ENCODE results near the gene TOP1. TPM values are rescaled to one million over a fixed set of nuclear protein-coding genes. Genes with fewer than 3 reads are reported as not detected.

The TOP1 gene
- polyA plus RNA-seq, 2 donors: 25.7 to 27.0 TPM

DNA sequence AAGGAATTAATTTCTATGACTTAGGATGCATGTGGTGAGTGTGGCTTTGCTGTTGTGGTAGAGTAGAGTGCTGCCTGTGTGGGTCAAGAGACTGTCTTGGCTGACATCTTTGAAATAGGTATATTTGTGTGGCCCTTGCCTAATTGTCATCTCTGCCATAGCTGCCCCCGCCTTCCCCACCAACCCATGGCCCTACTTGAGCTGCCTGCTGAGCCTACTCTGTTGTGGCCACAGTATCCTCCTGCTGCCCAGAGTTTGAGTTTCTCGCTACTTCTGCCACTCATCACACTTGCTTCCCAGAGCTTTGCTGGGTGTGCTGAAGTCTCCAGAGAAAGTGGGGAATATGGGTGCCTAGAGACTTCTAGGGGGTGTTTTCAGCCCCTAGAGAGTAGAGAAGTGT is 116.7 kb downstream of the TOP1 start:
- Histone ChIP-seq H3K36me3 (ENCODE audit: control insufficient read depth in 2 of 2, insufficient read depth in 2 of 2, low read length in 1 of 2) (peaks cover 0 to 3% of the 10 kb centered on the region in 2 donors), H3K9me3 (ENCODE audit: control insufficient read depth in 2 of 2, insufficient read depth in 1 of 2, low read depth in 1 of 2, low read length in 1 of 2) (no peaks in the 10 kb centered on the region), H3K4me3 (ENCODE audit: low read depth in 1 of 2, low read length in 2 of 2) (no peak overlapping the region), H3K27ac (ENCODE audit: low read depth in 2 of 2, low read length in 1 of 2) (peak overlapping the region; percentile 22 to 57), H3K27me3 (ENCODE audit: control insufficient read depth in 1 of 2, insufficient read depth in 2 of 2, low read length in 2 of 2) (no peaks in the 10 kb centered on the region), H3K4me1 (ENCODE audit: control insufficient read depth in 2 of 2, insufficient read depth in 2 of 2, low read length in 1 of 2) (peaks cover 19 to 50% of the 10 kb centered on the region in 2 donors)
- 98% methylated on average over 2 of the region's 2 CpGs for WGBS, 2 donors

DNA sequence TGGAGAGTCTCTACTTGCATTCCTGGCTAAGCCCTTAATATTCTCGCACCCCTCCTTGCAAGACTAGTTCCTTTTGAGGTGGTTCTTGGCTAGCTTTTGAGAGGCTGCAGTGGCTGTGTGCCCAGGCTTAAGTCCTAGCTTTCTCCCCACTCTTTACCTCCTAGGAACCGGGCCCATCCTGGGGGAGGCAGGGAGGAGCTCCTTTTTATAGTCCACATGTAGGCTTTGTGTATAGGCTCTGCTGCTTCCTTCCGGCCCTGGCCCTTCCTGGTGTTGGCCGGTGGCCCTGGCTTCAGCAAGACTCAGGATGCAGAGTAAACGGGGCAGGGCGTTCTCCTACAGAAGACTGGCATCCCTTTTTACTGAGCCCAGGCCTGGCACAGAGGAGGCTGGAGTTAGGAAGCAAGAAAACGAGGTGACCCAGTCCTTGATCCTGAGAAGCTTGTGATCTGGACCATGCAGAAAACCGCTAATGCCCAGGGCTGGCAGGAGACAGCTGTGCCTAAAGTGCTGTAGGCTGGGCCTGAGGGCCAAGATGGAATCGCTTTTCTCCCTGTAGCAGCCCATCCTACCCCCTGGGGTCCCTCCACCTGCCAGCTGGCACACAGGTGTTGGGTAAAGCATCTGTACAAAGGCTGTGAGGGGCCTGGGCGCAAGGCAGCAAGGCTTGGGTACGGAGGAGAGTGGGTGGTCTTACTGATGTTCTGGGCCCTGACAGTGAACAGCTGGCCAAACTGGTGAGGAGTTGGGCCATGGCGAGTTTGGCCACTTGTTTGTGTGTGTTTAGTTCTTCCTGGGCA is 117.4 kb downstream of the TOP1 start:
- no peaks in the 10 kb centered on the region for H3K9me3 ChIP-seq (ENCODE audit: control insufficient read depth in 2 of 2, insufficient read depth in 1 of 2, low read depth in 1 of 2, low read length in 1 of 2)
- H3K27me3 ChIP-seq (ENCODE audit: control insufficient read depth in 1 of 2, insufficient read depth in 2 of 2, low read length in 2 of 2): no peaks in the 10 kb centered on the region
- peak overlapping the region; percentile 53 to 57 for H3K27ac ChIP-seq (ENCODE audit: low read depth in 2 of 2, low read length in 1 of 2)
- WGBS, 2 donors: 39 to 52% methylated on average over 12 of the region's 12 CpGs
- H3K4me1 ChIP-seq (ENCODE audit: control insufficient read depth in 2 of 2, insufficient read depth in 2 of 2, low read length in 1 of 2): peaks cover 16 to 44% of the 10 kb centered on the region in 2 donors
- no peaks in the 10 kb centered on the region for H3K36me3 ChIP-seq (ENCODE audit: control insufficient read depth in 2 of 2, insufficient read depth in 2 of 2, low read length in 1 of 2)
- H3K4me3 ChIP-seq (ENCODE audit: low read depth in 1 of 2, low read length in 2 of 2): no peak overlapping the region

DNA sequence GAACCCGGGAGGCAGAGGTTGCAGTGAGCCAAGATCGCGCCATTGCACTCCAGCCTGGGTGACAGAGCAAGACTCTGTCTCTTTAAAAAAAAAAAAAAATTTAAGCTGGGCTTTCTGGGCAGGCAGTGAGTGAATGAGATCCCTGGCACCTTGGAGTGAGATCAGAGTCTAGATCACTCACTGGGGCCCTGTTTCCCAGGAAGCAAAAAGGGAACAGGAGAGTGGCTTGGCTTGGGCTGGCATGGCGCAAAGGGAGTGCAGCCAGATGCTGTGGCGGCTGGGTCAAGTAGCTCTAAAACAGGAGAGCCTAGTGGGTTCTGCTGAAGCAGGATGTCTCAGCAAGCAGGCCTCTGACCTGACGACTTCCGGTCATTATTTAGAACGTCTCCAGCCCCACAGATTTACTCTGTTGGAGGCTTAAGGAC is 119.2 kb downstream of the TOP1 start:
- 68 to 69% methylated on average over 8 of the region's 8 CpGs for WGBS, 2 donors
- Histone ChIP-seq H3K27ac (ENCODE audit: low read depth in 2 of 2, low read length in 1 of 2) (peak overlapping the region in 1 of 2 donors; percentile 61), H3K36me3 (ENCODE audit: control insufficient read depth in 2 of 2, insufficient read depth in 2 of 2, low read length in 1 of 2) (no peaks in the 10 kb centered on the region), H3K9me3 (ENCODE audit: control insufficient read depth in 2 of 2, insufficient read depth in 1 of 2, low read depth in 1 of 2, low read length in 1 of 2) (no peaks in the 10 kb centered on the region), H3K4me3 (ENCODE audit: low read depth in 1 of 2, low read length in 2 of 2) (no peak overlapping the region), H3K27me3 (ENCODE audit: control insufficient read depth in 1 of 2, insufficient read depth in 2 of 2, low read length in 2 of 2) (no peaks in the 10 kb centered on the region), H3K4me1 (ENCODE audit: control insufficient read depth in 2 of 2, insufficient read depth in 2 of 2, low read length in 1 of 2) (peaks cover 16 to 42% of the 10 kb centered on the region in 2 donors)

DNA sequence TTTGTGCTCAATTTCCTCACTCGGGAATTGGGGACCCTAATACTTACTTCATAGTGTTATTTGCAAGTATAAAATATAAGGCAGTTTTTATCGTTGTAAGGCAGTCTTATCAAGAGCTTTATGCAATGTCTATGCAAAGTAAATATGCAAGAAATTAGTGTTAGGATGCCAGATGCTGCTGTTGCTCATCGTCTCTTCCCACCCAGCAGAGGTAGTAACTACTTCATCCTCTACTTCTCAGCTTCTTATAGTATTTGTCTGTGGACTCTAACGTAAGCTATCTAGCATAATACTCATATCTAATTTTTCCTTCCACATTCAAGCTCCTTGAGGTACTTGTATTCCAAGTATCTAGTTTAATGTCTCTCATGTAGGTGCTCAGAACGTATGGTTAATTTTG is 120.3 kb downstream of the TOP1 start:
- H3K4me1 ChIP-seq (ENCODE audit: control insufficient read depth in 2 of 2, insufficient read depth in 2 of 2, low read length in 1 of 2): peaks cover 17 to 34% of the 10 kb centered on the region in 2 donors
- no peaks in the 10 kb centered on the region for H3K36me3 ChIP-seq (ENCODE audit: control insufficient read depth in 2 of 2, insufficient read depth in 2 of 2, low read length in 1 of 2)
- no peaks in the 10 kb centered on the region for H3K27me3 ChIP-seq (ENCODE audit: control insufficient read depth in 1 of 2, insufficient read depth in 2 of 2, low read length in 2 of 2)
- no peak overlapping the region for H3K4me3 ChIP-seq (ENCODE audit: low read depth in 1 of 2, low read length in 2 of 2)
- H3K27ac ChIP-seq (ENCODE audit: low read depth in 2 of 2, low read length in 1 of 2): no peak overlapping the region
- 80 to 82% methylated on average over 5 of the region's 5 CpGs for WGBS, 2 donors
- no peaks in the 10 kb centered on the region for H3K9me3 ChIP-seq (ENCODE audit: control insufficient read depth in 2 of 2, insufficient read depth in 1 of 2, low read depth in 1 of 2, low read length in 1 of 2)

DNA sequence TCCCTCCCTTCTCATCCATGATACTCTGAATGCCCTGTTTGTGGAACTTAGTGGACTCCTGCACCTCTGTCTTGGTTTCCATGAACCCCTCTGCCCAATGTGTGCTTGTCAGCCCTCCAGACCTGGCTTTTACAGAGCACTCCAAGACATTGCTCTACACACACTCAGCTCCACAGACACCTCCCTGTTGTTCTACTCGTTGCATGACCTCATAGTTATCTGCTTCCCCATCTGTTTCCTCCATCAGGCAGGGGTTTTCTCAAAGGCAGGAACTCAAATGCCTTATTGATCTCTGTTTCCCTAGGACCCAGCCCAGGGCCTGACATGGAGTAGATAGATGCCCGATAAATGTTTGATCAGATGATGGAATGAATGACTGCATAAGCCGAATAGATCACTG is 122.0 kb downstream of the TOP1 start:
- no peaks in the 10 kb centered on the region for H3K9me3 ChIP-seq (ENCODE audit: control insufficient read depth in 2 of 2, insufficient read depth in 1 of 2, low read depth in 1 of 2, low read length in 1 of 2)
- 55 to 63% methylated on average over 3 of the region's 3 CpGs for WGBS, 2 donors
- peaks cover 15 to 34% of the 10 kb centered on the region in 2 donors for H3K4me1 ChIP-seq (ENCODE audit: control insufficient read depth in 2 of 2, insufficient read depth in 2 of 2, low read length in 1 of 2)
- no peaks in the 10 kb centered on the region for H3K36me3 ChIP-seq (ENCODE audit: control insufficient read depth in 2 of 2, insufficient read depth in 2 of 2, low read length in 1 of 2)
- H3K4me3 ChIP-seq (ENCODE audit: low read depth in 1 of 2, low read length in 2 of 2): no peak overlapping the region
- H3K27me3 ChIP-seq (ENCODE audit: control insufficient read depth in 1 of 2, insufficient read depth in 2 of 2, low read length in 2 of 2): no peaks in the 10 kb centered on the region
- H3K27ac ChIP-seq (ENCODE audit: low read depth in 2 of 2, low read length in 1 of 2): peak overlapping the region in 1 of 2 donors; percentile 36

DNA sequence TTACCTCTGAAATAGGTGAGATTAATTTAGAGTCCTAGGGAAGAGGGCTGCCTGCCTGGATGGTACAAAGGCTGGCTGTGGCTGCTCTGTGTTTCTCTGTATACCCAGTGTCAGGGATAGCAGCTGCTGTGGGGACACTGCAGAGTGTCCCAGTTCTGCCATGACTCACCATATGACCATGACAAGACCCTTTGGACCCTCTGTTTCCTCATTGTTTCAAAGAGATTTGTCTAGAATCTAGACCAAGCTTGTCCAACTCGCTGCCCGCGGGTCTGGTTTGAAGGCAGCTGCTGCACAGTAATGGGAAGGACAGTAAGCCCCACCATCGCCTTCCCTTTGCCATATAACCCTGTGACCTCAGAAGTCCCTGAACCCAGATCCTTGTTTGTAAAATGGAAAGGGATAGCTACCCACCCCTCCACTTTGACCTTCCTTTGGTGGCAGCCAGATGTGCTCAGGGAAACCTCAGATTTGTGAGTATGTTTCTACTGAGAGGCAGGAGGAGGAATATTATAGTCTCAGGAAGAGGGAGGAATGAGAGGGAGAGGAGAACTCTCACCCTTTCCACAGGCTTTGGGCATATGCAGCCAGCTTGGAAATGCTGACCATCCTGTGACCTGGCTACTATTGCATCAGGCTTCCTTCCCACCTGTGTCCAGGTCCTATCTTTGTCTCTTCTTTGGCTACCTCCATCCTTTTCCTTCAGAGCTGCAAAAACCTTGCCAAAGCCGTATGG is 122.7 kb downstream of the TOP1 start:
- Histone ChIP-seq H3K27me3 (ENCODE audit: control insufficient read depth in 1 of 2, insufficient read depth in 2 of 2, low read length in 2 of 2) (no peaks in the 10 kb centered on the region), H3K4me1 (ENCODE audit: control insufficient read depth in 2 of 2, insufficient read depth in 2 of 2, low read length in 1 of 2) (peaks cover 11 to 30% of the 10 kb centered on the region in 2 donors), H3K27ac (ENCODE audit: low read depth in 2 of 2, low read length in 1 of 2) (no peak overlapping the region), H3K4me3 (ENCODE audit: low read depth in 1 of 2, low read length in 2 of 2) (no peak overlapping the region), H3K9me3 (ENCODE audit: control insufficient read depth in 2 of 2, insufficient read depth in 1 of 2, low read depth in 1 of 2, low read length in 1 of 2) (no peaks in the 10 kb centered on the region), H3K36me3 (ENCODE audit: control insufficient read depth in 2 of 2, insufficient read depth in 2 of 2, low read length in 1 of 2) (no peaks in the 10 kb centered on the region)
- 94% methylated on average over 5 of the region's 5 CpGs for WGBS, 2 donors

DNA sequence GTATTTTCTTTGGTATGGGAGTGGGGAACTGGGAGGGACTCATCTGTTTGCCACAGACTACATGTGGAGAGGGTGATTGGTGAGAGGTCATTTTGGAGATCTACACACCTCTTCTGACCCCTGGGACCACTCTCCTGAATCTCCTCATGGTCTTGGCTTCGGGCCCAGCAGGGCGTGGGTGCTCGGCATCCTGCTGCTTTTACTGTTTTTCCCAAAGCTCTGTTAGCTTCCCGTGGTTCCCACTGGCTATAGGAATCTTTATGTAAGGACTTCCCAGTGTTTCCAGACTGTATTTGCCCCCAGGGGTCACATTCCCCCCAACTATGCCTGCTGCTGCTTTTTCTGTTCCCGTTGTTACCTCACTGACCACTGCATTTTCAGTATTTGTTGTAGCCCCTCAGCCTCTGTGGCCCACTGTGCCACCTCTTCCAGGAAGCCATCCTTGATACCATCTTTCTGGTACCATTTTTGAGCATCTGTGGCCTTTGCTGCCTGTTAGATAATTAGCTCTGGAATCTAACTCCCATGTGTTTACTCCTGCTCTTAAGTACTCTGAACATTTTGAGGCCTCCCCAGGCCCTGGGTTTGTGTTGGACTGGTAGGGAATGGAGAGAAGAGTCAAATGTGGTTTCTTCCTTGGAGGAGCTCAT is 123.6 kb downstream of the TOP1 start:
- H3K27me3 ChIP-seq (ENCODE audit: control insufficient read depth in 1 of 2, insufficient read depth in 2 of 2, low read length in 2 of 2): no peaks in the 10 kb centered on the region
- H3K36me3 ChIP-seq (ENCODE audit: control insufficient read depth in 2 of 2, insufficient read depth in 2 of 2, low read length in 1 of 2): no peaks in the 10 kb centered on the region
- peak overlapping the region in 1 of 2 donors; percentile 6 for H3K27ac ChIP-seq (ENCODE audit: low read depth in 2 of 2, low read length in 1 of 2)
- WGBS, 2 donors: 54 to 56% methylated on average over 5 of the region's 5 CpGs
- no peaks in the 10 kb centered on the region for H3K9me3 ChIP-seq (ENCODE audit: control insufficient read depth in 2 of 2, insufficient read depth in 1 of 2, low read depth in 1 of 2, low read length in 1 of 2)
- H3K4me1 ChIP-seq (ENCODE audit: control insufficient read depth in 2 of 2, insufficient read depth in 2 of 2, low read length in 1 of 2): peaks cover 7 to 27% of the 10 kb centered on the region in 2 donors
- no peak overlapping the region for H3K4me3 ChIP-seq (ENCODE audit: low read depth in 1 of 2, low read length in 2 of 2)

DNA sequence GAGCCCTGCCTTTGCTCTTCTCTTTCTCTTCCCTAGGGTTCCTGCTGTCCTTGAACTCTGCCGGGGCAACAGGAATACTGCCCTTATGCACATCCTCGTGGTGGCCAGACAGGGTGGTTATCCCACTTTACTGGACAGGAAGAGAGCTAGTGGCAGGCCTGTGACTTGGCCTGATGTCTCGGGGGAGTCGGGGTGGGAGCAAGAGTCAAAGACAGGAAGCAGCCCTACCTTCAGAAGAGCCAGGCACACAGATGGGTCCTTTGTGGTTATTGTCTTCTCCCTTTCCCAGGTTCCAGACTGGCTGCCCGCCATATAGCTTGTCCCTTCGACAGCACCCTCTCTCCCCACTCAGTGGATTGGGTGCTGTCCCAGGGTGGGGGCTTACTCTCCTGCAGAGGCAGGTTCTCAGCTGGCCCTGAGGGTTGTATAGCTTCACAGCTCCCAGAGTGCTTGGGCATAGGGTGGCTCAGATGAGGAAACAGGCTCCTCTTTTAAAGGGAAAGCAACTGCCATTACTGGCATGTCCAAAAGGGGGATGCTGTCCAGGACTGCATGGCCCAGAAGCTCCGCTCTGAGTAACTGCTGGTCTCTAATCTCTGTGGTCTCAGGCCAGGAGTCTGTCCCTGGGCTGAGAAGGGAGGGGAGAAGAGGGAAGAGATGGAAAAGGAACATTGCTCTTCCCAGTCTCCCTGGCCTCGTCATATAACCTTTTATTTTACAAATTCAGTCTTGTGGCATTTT is 126.0 kb downstream of the TOP1 start:
- WGBS, 2 donors: 68 to 72% methylated on average over 8 of the region's 8 CpGs
- H3K27me3 ChIP-seq (ENCODE audit: control insufficient read depth in 1 of 2, insufficient read depth in 2 of 2, low read length in 2 of 2): no peaks in the 10 kb centered on the region
- no peaks in the 10 kb centered on the region for H3K9me3 ChIP-seq (ENCODE audit: control insufficient read depth in 2 of 2, insufficient read depth in 1 of 2, low read depth in 1 of 2, low read length in 1 of 2)
- peaks cover 0 to 4% of the 10 kb centered on the region in 2 donors for H3K36me3 ChIP-seq (ENCODE audit: control insufficient read depth in 2 of 2, insufficient read depth in 2 of 2, low read length in 1 of 2)
- no peak overlapping the region for H3K4me3 ChIP-seq (ENCODE audit: low read depth in 1 of 2, low read length in 2 of 2)
- H3K4me1 ChIP-seq (ENCODE audit: control insufficient read depth in 2 of 2, insufficient read depth in 2 of 2, low read length in 1 of 2): peaks cover 12 to 37% of the 10 kb centered on the region in 2 donors
- no peak overlapping the region for H3K27ac ChIP-seq (ENCODE audit: low read depth in 2 of 2, low read length in 1 of 2)

DNA sequence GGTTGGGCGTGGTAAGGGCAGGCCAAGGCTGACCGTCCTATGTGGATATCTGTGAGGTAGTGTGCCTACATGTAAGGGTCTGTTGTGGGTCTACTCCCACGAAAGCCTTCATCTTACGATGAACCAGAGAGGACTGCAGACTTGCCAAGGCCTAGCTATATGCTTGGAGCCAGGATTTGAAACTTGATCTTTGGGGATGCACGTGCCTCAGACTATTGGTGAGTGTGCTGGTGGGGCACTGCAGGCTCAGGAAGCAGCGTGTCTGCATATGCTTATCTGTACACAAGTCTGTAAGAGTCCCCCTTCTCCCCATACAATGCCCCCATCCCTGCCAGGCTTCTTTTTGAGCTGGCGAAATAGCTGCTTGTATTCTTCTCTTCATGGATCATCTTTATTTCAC is 126.6 kb downstream of the TOP1 start:
- Histone ChIP-seq H3K4me1 (ENCODE audit: control insufficient read depth in 2 of 2, insufficient read depth in 2 of 2, low read length in 1 of 2) (peaks cover 12 to 34% of the 10 kb centered on the region in 2 donors), H3K9me3 (ENCODE audit: control insufficient read depth in 2 of 2, insufficient read depth in 1 of 2, low read depth in 1 of 2, low read length in 1 of 2) (no peaks in the 10 kb centered on the region), H3K4me3 (ENCODE audit: low read depth in 1 of 2, low read length in 2 of 2) (no peak overlapping the region), H3K27me3 (ENCODE audit: control insufficient read depth in 1 of 2, insufficient read depth in 2 of 2, low read length in 2 of 2) (no peaks in the 10 kb centered on the region), H3K36me3 (ENCODE audit: control insufficient read depth in 2 of 2, insufficient read depth in 2 of 2, low read length in 1 of 2) (peaks cover 4 to 6% of the 10 kb centered on the region in 2 donors), H3K27ac (ENCODE audit: low read depth in 2 of 2, low read length in 1 of 2) (no peak overlapping the region)
- WGBS, 2 donors: 87 to 88% methylated on average over 7 of the region's 7 CpGs

Measured in esophagus (tissue), 2 donors.